GM23338 (cell line): ENCODE results near the gene DCTN2. TPM values are rescaled to one million over a fixed set of nuclear protein-coding genes. Genes with fewer than 3 reads are reported as not detected.

Experiments used
- ATAC-seq: fragments of 200-7000 bp; cut with Tn5 transposase; 3 replicates; pipeline ENCODE4 v1.9.1; 2020
- DNase-seq: peaks from one replicate; pipeline ENCODE4 v3.0.0-alpha.2; 2015; ENCODE audit warnings: low spot score
- H2AFZ ChIP-seq: fragments of 200-600 bp; sonication (generic); 2 replicates; pipeline ENCODE4 v1.8.0; 2016; ENCODE audit warnings: antibody characterized with exemption, mild to moderate bottlenecking, moderate library complexity
- H3F3A ChIP-seq: fragments of 200-600 bp; sonication (generic); replicated peaks from 2 replicates; pipeline ENCODE4 v1.8.0; 2017; ENCODE audit warnings: antibody characterized with exemption, mixed run types, low read depth
- H3K27ac ChIP-seq: fragments of 200-600 bp; sonication (generic); 2 replicates; pipeline ENCODE4 v1.6.1; 2016; ENCODE audit warnings: low read depth
- H3K27me3 ChIP-seq: fragments of 200-600 bp; sonication (generic); 2 replicates; pipeline ENCODE4 v1.8.0; 2016; ENCODE audit warnings: mild to moderate bottlenecking, mixed run types, moderate library complexity; ENCODE audit not compliant: insufficient read depth
- H3K36me3 ChIP-seq: fragments of 200-600 bp; sonication (generic); 2 replicates; pipeline ENCODE4 v1.8.0; 2016; ENCODE audit warnings: mild to moderate bottlenecking; ENCODE audit not compliant: insufficient read depth
- H3K4me1 ChIP-seq: fragments of 200-600 bp; sonication (generic); 2 replicates; pipeline ENCODE4 v1.8.0; 2016; ENCODE audit warnings: mild to moderate bottlenecking, moderate library complexity; ENCODE audit not compliant: insufficient read depth
- H3K4me2 ChIP-seq: fragments of 200-600 bp; sonication (generic); 2 replicates; pipeline ENCODE4 v1.7.1; 2017; ENCODE audit warnings: mixed run types
- H3K4me3 ChIP-seq: fragments of 200-600 bp; sonication (generic); 2 replicates; pipeline ENCODE4 v1.6.1; 2016; ENCODE audit warnings: mixed run types
- H3K79me2 ChIP-seq: fragments of 200-600 bp; sonication (generic); replicated peaks from 2 replicates; pipeline ENCODE4 v1.8.0; 2017; ENCODE audit warnings: mild to moderate bottlenecking; ENCODE audit not compliant: insufficient read depth
- H3K9me2 ChIP-seq: fragments of 200-600 bp; sonication (generic); 2 replicates; pipeline ENCODE4 v1.8.0; 2017; ENCODE audit not compliant: insufficient read depth
- H4K20me1 ChIP-seq: fragments of 200-600 bp; sonication (generic); replicated peaks from 2 replicates; pipeline ENCODE4 v1.8.0; 2017; ENCODE audit warnings: mild to moderate bottlenecking; ENCODE audit not compliant: insufficient read depth
- H3K27ac Mint-ChIP-seq: 2 replicates; pipeline ENCODE4 v1.8.0; 2020; ENCODE audit warnings: inconsistent platforms, mild to moderate bottlenecking, moderate library complexity, mixed read lengths
- H3K27me3 Mint-ChIP-seq: 3 replicates; pipeline ENCODE4 v1.8.0; 2022; ENCODE audit warnings: low read depth, mild to moderate bottlenecking, moderate library complexity, mixed read lengths, inconsistent platforms; ENCODE audit not compliant: insufficient read depth, poor library complexity
- H3K36me3 Mint-ChIP-seq: 3 replicates; pipeline ENCODE4 v1.8.0; 2021; ENCODE audit warnings: low read depth, mild to moderate bottlenecking, inconsistent platforms, moderate library complexity, mixed read lengths
- H3K4me1 Mint-ChIP-seq: 3 replicates; pipeline ENCODE4 v1.8.0; 2020; ENCODE audit warnings: mild to moderate bottlenecking, inconsistent platforms, mixed read lengths
- H3K4me3 Mint-ChIP-seq: 3 replicates; pipeline ENCODE4 v1.8.0; 2021; ENCODE audit warnings: moderate library complexity, mild to moderate bottlenecking, inconsistent platforms, mixed read lengths
- H3K9me3 Mint-ChIP-seq: 3 replicates; pipeline ENCODE4 v1.8.0; 2020; ENCODE audit warnings: moderate library complexity, mild to moderate bottlenecking, inconsistent platforms, mixed read lengths
- EZH2 ChIP-seq: fragments of 200-600 bp; sonication (generic); IDR thresholded peaks from one replicate; pipeline ENCODE4 v1.8.0; 2017; ENCODE audit warnings: antibody characterized with exemption, mild to moderate bottlenecking, low read depth; ENCODE audit not compliant: unreplicated experiment
- EZH2phosphoT487 ChIP-seq: fragments of 200-600 bp; sonication (generic); IDR thresholded peaks from one replicate; pipeline ENCODE4 v1.8.1; 2018; ENCODE audit warnings: antibody characterized with exemption; ENCODE audit not compliant: unreplicated experiment
- NANOG ChIP-seq: IDR thresholded peaks from 2 replicates; pipeline ENCODE4 v1.6.1; 2016; ENCODE audit warnings: antibody characterized with exemption, borderline replicate concordance
- POLR2AphosphoS5 ChIP-seq: IDR thresholded peaks from 2 replicates; pipeline ENCODE4 v1.6.1; 2016; ENCODE audit warnings: antibody characterized with exemption, low read depth
- STAT1 ChIP-seq: IDR thresholded peaks from one replicate; pipeline ENCODE4 v1.6.1; 2016; ENCODE audit warnings: antibody characterized with exemption; ENCODE audit not compliant: unreplicated experiment
- ZNF114 ChIP-seq: fragments of 250-450 bp; sonication (Bioruptor Pico); IDR thresholded peaks from 2 replicates; pipeline ENCODE4 v1.5.0; 2020; ENCODE audit warnings: mild to moderate bottlenecking, moderate library complexity
- ZNF331 ChIP-seq: fragments of 250-450 bp; sonication (Bioruptor Pico); IDR thresholded peaks from 2 replicates; pipeline ENCODE4 v1.5.0; 2020; ENCODE audit warnings: low read depth, mild to moderate bottlenecking, moderate library complexity
- polyA plus RNA-seq: library from polyadenylated mRNA; unstranded; fragments of >200 nt; fragmentation: Nextera tagmentation; extraction: Ambion mirVana; gene quantifications from 2 replicates; pipeline ENCODE4 v1.2.1, GENCODE V29; 2016
- total RNA-seq: library from RNA; depleted of rRNA; stranded (reverse); fragments of >200 nt; shearing (Covaris generic); gene quantifications from 2 replicates; pipeline ENCODE4 v1.2.3, GENCODE V29; 2014
- TF ChIP-seq, protein P1 (sequence below), 2 experiments: fragments of 200-600 bp in 1 of 2; sonication (generic) in 1 of 2; conservative IDR thresholded peaks; 2 replicates each; pipeline versions ENCODE4 v1.5.1 to v1.6.1; 2016 to 2017; ENCODE audit warnings: antibody characterized with exemption in 2 of 2, low read depth in 2 of 2, mild to moderate bottlenecking in 2 of 2, moderate library complexity in 1 of 2
- TF ChIP-seq, protein P2 (sequence below): IDR thresholded peaks from 2 replicates; pipeline ENCODE4 v1.6.1; 2016; ENCODE audit warnings: antibody characterized with exemption
- TF ChIP-seq, protein P3 (sequence below): IDR thresholded peaks from one replicate; pipeline ENCODE4 v1.6.1; 2018; ENCODE audit warnings: antibody characterized with exemption; ENCODE audit not compliant: unreplicated experiment

The DCTN2 gene
- total and polyA plus RNA-seq, 2 experiments from 2014 or later = 56.1 to 157 TPM

DNA sequence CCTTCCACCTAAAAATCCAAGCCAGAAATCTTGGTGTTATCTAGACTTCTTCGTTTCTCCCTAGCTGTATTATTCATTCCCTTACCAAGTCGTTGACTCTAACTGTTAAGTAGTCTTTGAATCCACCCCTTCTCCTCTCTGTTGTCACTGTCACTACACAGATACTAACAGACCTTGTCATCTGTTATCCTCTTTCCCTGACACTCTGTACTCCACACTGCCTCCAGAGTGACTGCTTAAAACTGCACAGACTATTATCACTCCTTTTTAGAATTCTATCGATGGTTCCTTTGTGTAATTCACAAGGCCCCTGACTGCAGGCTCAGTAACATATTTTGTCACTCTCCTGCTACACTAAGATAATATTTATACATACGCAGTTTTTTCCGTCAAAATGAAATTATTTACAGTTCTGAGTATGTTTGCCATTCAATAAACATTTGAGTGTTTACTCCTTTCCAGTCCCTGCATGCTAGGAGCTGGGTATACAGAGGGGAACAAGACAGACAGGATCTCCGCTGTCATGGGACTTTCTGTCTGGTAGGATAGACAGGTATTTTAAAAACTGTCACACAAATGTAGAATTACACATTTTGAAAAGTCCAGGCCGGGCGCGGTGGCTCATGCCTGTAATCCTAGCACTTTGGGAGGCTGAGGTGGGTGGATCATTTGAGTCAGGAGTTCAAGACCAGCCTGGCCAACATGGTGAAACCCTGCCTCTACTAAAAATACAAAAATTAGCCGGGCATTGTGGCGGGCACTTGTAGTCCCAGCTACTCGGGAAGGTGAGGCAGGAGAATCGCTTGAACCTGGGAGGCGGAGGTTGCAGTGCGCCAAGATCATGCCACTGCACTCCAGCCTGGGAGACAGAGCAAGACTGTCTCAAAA is 55.4 kb downstream of the DCTN2 start:
- no peak overlapping the region for H2AFZ ChIP-seq
- TF ChIP-seq, protein P1, sequence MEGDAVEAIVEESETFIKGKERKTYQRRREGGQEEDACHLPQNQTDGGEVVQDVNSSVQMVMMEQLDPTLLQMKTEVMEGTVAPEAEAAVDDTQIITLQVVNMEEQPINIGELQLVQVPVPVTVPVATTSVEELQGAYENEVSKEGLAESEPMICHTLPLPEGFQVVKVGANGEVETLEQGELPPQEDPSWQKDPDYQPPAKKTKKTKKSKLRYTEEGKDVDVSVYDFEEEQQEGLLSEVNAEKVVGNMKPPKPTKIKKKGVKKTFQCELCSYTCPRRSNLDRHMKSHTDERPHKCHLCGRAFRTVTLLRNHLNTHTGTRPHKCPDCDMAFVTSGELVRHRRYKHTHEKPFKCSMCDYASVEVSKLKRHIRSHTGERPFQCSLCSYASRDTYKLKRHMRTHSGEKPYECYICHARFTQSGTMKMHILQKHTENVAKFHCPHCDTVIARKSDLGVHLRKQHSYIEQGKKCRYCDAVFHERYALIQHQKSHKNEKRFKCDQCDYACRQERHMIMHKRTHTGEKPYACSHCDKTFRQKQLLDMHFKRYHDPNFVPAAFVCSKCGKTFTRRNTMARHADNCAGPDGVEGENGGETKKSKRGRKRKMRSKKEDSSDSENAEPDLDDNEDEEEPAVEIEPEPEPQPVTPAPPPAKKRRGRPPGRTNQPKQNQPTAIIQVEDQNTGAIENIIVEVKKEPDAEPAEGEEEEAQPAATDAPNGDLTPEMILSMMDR (conservative IDR thresholded peaks at IDR 0.05; ENCODE audit: low read depth in 2 of 2) = peak in 1 of 2 experiments; percentile 25; a peak in 1 of 4 replicates
- TF ChIP-seq POLR2AphosphoS5 (no peak), EZH2phosphoT487 (no peak), ZNF331 (CRISPR knock-in tag) (no peak)
- peaks cover 82% of the 10 kb centered on the region for H3K36me3 Mint-ChIP-seq
- peaks cover 37% of the 10 kb centered on the region for H4K20me1 ChIP-seq
- no peak overlapping the region for H3K4me3 ChIP-seq
- ATAC-seq = no peak
- H3K4me2 ChIP-seq = no peak overlapping the region
- no peak overlapping the region for H3K27ac ChIP-seq
- peaks cover 38% of the 10 kb centered on the region for H3K79me2 ChIP-seq
- no peaks in the 10 kb centered on the region for H3K9me2 ChIP-seq
- DNase-seq = peak; percentile 24
- H3K4me1 ChIP-seq = no peaks in the 10 kb centered on the region; the same call in 1 of the 2 replicates
- peaks cover 19% of the 10 kb centered on the region for H3K27me3 Mint-ChIP-seq
- peaks cover 10% of the 10 kb centered on the region for H3K4me1 Mint-ChIP-seq
- H3K4me3 Mint-ChIP-seq = peak overlapping the region; percentile 1; the same call in 2 of the 3 replicates
- peaks cover 43% of the 10 kb centered on the region for H3F3A ChIP-seq
- H3K27ac Mint-ChIP-seq = peak overlapping the region; percentile 5; the same call in 1 of the 2 replicates
- no peaks in the 10 kb centered on the region for H3K27me3 ChIP-seq
- peaks cover 61% of the 10 kb centered on the region for H3K36me3 ChIP-seq
- H3K9me3 Mint-ChIP-seq = no peaks in the 10 kb centered on the region

DNA sequence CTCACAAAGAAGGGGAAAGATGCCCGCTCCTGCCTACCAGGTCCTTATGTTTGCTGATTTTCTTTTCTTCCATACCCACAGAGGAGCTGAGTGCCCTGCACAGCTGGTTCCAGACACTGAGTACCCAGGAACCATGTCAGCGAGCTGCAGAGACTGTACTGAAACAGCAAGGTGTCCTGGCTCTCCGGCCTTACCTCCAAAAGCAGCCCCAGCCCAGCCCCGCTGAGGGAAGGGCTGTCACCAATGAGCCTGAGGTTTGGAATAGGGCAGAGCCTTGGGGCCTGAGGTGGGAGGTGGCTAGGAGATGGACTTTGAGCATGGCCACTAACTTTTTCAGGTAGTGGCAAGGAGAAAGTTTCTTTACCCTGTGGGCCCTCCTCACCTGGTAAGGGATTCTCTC is 56.9 kb downstream of the DCTN2 start:
- peaks cover 10% of the 10 kb centered on the region for H3K4me1 Mint-ChIP-seq
- H2AFZ ChIP-seq = no peak overlapping the region
- H3K4me1 ChIP-seq = no peaks in the 10 kb centered on the region; the same call in 1 of the 2 replicates
- H3K36me3 Mint-ChIP-seq = peaks cover 67% of the 10 kb centered on the region
- no peaks in the 10 kb centered on the region for H3K9me3 Mint-ChIP-seq
- no peak overlapping the region for H3K27ac Mint-ChIP-seq
- no peaks in the 10 kb centered on the region for H3K27me3 ChIP-seq
- H3K27ac ChIP-seq = 0 out of 2 replicates have a peak overlapping the region, but pooled peaks have one; percentile 19
- H3K9me2 ChIP-seq = no peaks in the 10 kb centered on the region
- DNase-seq = no peak
- H3K4me2 ChIP-seq = no peak overlapping the region
- no peak for TF ChIP-seq STAT1
- TF ChIP-seq EZH2 = no peak
- no peak for TF ChIP-seq EZH2phosphoT487
- no peak for TF ChIP-seq POLR2AphosphoS5
- no peak for TF ChIP-seq ZNF114 (CRISPR knock-in tag)
- TF ChIP-seq, protein P2, sequence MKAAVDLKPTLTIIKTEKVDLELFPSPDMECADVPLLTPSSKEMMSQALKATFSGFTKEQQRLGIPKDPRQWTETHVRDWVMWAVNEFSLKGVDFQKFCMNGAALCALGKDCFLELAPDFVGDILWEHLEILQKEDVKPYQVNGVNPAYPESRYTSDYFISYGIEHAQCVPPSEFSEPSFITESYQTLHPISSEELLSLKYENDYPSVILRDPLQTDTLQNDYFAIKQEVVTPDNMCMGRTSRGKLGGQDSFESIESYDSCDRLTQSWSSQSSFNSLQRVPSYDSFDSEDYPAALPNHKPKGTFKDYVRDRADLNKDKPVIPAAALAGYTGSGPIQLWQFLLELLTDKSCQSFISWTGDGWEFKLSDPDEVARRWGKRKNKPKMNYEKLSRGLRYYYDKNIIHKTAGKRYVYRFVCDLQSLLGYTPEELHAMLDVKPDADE = no peak
- TF ChIP-seq ZNF331 (CRISPR knock-in tag) = no peak
- no peak for TF ChIP-seq NANOG
- TF ChIP-seq, protein P3, sequence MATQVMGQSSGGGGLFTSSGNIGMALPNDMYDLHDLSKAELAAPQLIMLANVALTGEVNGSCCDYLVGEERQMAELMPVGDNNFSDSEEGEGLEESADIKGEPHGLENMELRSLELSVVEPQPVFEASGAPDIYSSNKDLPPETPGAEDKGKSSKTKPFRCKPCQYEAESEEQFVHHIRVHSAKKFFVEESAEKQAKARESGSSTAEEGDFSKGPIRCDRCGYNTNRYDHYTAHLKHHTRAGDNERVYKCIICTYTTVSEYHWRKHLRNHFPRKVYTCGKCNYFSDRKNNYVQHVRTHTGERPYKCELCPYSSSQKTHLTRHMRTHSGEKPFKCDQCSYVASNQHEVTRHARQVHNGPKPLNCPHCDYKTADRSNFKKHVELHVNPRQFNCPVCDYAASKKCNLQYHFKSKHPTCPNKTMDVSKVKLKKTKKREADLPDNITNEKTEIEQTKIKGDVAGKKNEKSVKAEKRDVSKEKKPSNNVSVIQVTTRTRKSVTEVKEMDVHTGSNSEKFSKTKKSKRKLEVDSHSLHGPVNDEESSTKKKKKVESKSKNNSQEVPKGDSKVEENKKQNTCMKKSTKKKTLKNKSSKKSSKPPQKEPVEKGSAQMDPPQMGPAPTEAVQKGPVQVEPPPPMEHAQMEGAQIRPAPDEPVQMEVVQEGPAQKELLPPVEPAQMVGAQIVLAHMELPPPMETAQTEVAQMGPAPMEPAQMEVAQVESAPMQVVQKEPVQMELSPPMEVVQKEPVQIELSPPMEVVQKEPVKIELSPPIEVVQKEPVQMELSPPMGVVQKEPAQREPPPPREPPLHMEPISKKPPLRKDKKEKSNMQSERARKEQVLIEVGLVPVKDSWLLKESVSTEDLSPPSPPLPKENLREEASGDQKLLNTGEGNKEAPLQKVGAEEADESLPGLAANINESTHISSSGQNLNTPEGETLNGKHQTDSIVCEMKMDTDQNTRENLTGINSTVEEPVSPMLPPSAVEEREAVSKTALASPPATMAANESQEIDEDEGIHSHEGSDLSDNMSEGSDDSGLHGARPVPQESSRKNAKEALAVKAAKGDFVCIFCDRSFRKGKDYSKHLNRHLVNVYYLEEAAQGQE = no peak
- TF ChIP-seq, protein P1 (conservative IDR thresholded peaks at IDR 0.05; ENCODE audit: low read depth in 2 of 2) = no peak
- peaks cover 51% of the 10 kb centered on the region for H3K36me3 ChIP-seq
- H3K79me2 ChIP-seq = peaks cover 38% of the 10 kb centered on the region
- no peak for ATAC-seq
- peaks cover 17% of the 10 kb centered on the region for H3K27me3 Mint-ChIP-seq
- H3K4me3 Mint-ChIP-seq = peak overlapping the region; percentile 88; the same call in 1 of the 3 replicates
- peaks cover 42% of the 10 kb centered on the region for H3F3A ChIP-seq
- H4K20me1 ChIP-seq = peaks cover 34% of the 10 kb centered on the region
- H3K4me3 ChIP-seq = no peak overlapping the region
